ENCODE results near the gene CD93.

The CD93 gene

GRCh38 chr20:23081263-23081819, 4.8 kb downstream of the CD93 start:
- no peak for DNase-seq

- DNase-seq: no peak
Observed at GRCh38 chr20:23080521-23080920, 5.6 kb downstream of the CD93 start.

GRCh38 chr20:23079926-23080325, 6.2 kb downstream of the CD93 start:
- DNase-seq: no peak

- DNase-seq: no peak
Observed at GRCh38 chr20:23079016-23079351, 7.1 kb downstream of the CD93 start.

GRCh38 chr20:23078351-23079015, 7.6 kb downstream of the CD93 start:
- DNase-seq: no peak

- DNase-seq: no peak
Observed at GRCh38 chr20:23077277-23077676, 8.8 kb downstream of the CD93 start.

- no peak for DNase-seq
Observed at GRCh38 chr20:23074052-23074451, 12.1 kb downstream of the CD93 start.

GRCh38 chr20:23072892-23073586, 13.1 kb downstream of the CD93 start:
- no peak for DNase-seq

- no peak for DNase-seq
Observed at GRCh38 chr20:23071996-23072395, 14.1 kb downstream of the CD93 start.

GRCh38 chr20:23071398-23071797, 14.7 kb downstream of the CD93 start:
- no peak for DNase-seq

- DNase-seq: no peak
Observed at GRCh38 chr20:23069108-23069507, 17.0 kb downstream of the CD93 start.

GRCh38 chr20:23068283-23068682, 17.8 kb downstream of the CD93 start:
- no peak for DNase-seq

- no peak for DNase-seq
Observed at GRCh38 chr20:23066772-23067171, 19.4 kb downstream of the CD93 start.

- DNase-seq: no peak
Observed at GRCh38 chr20:23065266-23066201, 20.6 kb downstream of the CD93 start.

- DNase-seq: no peak
Observed at GRCh38 chr20:23063581-23063980, 22.5 kb downstream of the CD93 start.

GRCh38 chr20:23063168-23063567, 23.0 kb downstream of the CD93 start:
- no peak for DNase-seq

- DNase-seq: no peak
Observed at GRCh38 chr20:23062632-23063031, 23.5 kb downstream of the CD93 start.

- no peak for DNase-seq
Observed at GRCh38 chr20:23061734-23062561, 24.2 kb downstream of the CD93 start.

GRCh38 chr20:23061262-23061661, 24.9 kb downstream of the CD93 start:
- no peak for DNase-seq

GRCh38 chr20:23060629-23061028, 25.5 kb downstream of the CD93 start:
- no peak for DNase-seq

GRCh38 chr20:23059846-23060245, 26.3 kb downstream of the CD93 start:
- no peak for DNase-seq

GRCh38 chr20:23059001-23059400, 27.1 kb downstream of the CD93 start:
- no peak for DNase-seq

GRCh38 chr20:23058240-23058639, 27.9 kb downstream of the CD93 start:
- DNase-seq: no peak
